ENCODE data around the gene NETO2. TPM values are rescaled to one million over a fixed set of nuclear protein-coding genes. Genes with fewer than 3 reads are reported as not detected.

Gene NETO2
- total RNA-seq, 2 experiments from 2014 or later = 0.15 TPM; not detected in 1

- no peak overlapping the region for H3K4me2 ChIP-seq (ENCODE audit: low read length)
- no TSS peak for BruUV-seq (replicated peaks)
- no peak for TF ChIP-seq EZH2phosphoT487 (IDR thresholded peaks at IDR 0.05; ENCODE audit: borderline replicate concordance, low read depth, low read length)
- TF ChIP-seq, protein P1, sequence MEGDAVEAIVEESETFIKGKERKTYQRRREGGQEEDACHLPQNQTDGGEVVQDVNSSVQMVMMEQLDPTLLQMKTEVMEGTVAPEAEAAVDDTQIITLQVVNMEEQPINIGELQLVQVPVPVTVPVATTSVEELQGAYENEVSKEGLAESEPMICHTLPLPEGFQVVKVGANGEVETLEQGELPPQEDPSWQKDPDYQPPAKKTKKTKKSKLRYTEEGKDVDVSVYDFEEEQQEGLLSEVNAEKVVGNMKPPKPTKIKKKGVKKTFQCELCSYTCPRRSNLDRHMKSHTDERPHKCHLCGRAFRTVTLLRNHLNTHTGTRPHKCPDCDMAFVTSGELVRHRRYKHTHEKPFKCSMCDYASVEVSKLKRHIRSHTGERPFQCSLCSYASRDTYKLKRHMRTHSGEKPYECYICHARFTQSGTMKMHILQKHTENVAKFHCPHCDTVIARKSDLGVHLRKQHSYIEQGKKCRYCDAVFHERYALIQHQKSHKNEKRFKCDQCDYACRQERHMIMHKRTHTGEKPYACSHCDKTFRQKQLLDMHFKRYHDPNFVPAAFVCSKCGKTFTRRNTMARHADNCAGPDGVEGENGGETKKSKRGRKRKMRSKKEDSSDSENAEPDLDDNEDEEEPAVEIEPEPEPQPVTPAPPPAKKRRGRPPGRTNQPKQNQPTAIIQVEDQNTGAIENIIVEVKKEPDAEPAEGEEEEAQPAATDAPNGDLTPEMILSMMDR (conservative IDR thresholded peaks at IDR 0.05; ENCODE audit: low read length) = no peak
- no peaks in the 10 kb centered on the region for H3K79me2 ChIP-seq (ENCODE audit: insufficient read depth, low read depth, low read length)
- no peaks in the 10 kb centered on the region for H4K20me1 ChIP-seq (ENCODE audit: insufficient read depth, low read length)
- no peaks in the 10 kb centered on the region for H3K9me2 ChIP-seq (ENCODE audit: insufficient read depth, low read length)
- intact Hi-C loops (cut with micrococcal nuclease; ENCODE audit: unreplicated experiment) = no loop called here
- H2AFZ ChIP-seq (ENCODE audit: low read length) = no peak overlapping the region
- ChIA-PET POLR2A (no interaction called here), CTCF (ENCODE audit: unreplicated experiment) (no interaction called here)
- no peak overlapping the region for H3K4me3 ChIP-seq (ENCODE audit: low read depth, low read length, poor library complexity, severe bottlenecking)
- no peaks in the 10 kb centered on the region for H3K36me3 ChIP-seq (ENCODE audit: insufficient read depth, low read length)
- no peak overlapping the region for H3K27ac ChIP-seq (ENCODE audit: low read depth, low read length, poor library complexity, severe bottlenecking)
- H3K4me1 ChIP-seq (ENCODE audit: insufficient read depth, low read length, poor library complexity, severe bottlenecking) = no peaks in the 10 kb centered on the region
- H3K9me3 ChIP-seq (ENCODE audit: low read length) = no peaks in the 10 kb centered on the region
- no peak for DNase-seq (ENCODE audit: low spot score)
Measured at GRCh38 chr16:47055136-47055885, 88.4 kb downstream of the NETO2 start.

DNA sequence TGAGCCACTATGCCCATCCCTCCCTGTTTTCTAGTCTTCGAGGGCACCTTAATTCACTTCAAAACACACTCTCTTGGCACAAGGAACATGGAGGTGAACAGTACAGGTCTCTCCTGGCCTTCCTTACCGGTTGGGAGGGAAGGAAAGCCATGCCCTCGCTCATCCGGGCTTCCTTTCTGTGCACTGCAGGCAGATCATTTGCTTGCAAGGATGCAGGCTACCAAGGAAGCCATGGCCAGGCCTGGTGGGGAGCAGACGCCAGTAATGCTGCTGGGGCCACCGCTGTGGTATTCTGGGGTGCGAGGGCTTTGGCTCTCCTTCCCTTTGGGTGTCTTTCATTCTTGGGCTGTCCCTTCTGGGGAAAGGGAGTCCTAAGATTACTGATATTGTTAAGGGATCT lies 89.4 kb downstream of the NETO2 start:
- POLR2A ChIA-PET = no interaction called here
- H3K4me3 ChIP-seq (ENCODE audit: low read depth, low read length, poor library complexity, severe bottlenecking) = no peak overlapping the region
- intact Hi-C loops (cut with micrococcal nuclease; ENCODE audit: unreplicated experiment) = no loop called here

More for the DNA sequence above, 89.4 kb downstream of the NETO2 start:
- CTCF ChIA-PET (ENCODE audit: unreplicated experiment) = interaction anchor here (1.1 kb wide), 1 partner anchor 67 kb away, joined by 3 read pairs; no protein-coding TSS in a partner anchor
- H3K36me3 ChIP-seq (ENCODE audit: insufficient read depth, low read length) = no peaks in the 10 kb centered on the region
- H3K79me2 ChIP-seq (ENCODE audit: insufficient read depth, low read depth, low read length) = no peaks in the 10 kb centered on the region
- no peak for DNase-seq (ENCODE audit: low spot score)
- BruUV-seq (replicated peaks) = no TSS peak
- H3K27ac ChIP-seq (ENCODE audit: low read depth, low read length, poor library complexity, severe bottlenecking) = no peak overlapping the region
- H3K4me2 ChIP-seq (ENCODE audit: low read length) = no peak overlapping the region
- no peaks in the 10 kb centered on the region for H4K20me1 ChIP-seq (ENCODE audit: insufficient read depth, low read length)
- no peak overlapping the region for H2AFZ ChIP-seq (ENCODE audit: low read length)
- no peak for TF ChIP-seq EZH2phosphoT487 (IDR thresholded peaks at IDR 0.05; ENCODE audit: borderline replicate concordance, low read depth, low read length)
- TF ChIP-seq, protein P1 (conservative IDR thresholded peaks at IDR 0.05; ENCODE audit: low read length) = no peak
- no peaks in the 10 kb centered on the region for H3K9me2 ChIP-seq (ENCODE audit: insufficient read depth, low read length)
- H3K4me1 ChIP-seq (ENCODE audit: insufficient read depth, low read length, poor library complexity, severe bottlenecking) = no peaks in the 10 kb centered on the region
- no peaks in the 10 kb centered on the region for H3K9me3 ChIP-seq (ENCODE audit: low read length)

Measured in OCI-LY7 (cell line).